ENCODE measurements around the gene AGMO. TPM values are rescaled to one million over a fixed set of nuclear protein-coding genes. Genes with fewer than 3 reads are reported as not detected.

Gene AGMO
- polyA plus RNA-seq, 1 donor (not counting 4 experiments of a cell fraction or from before 2014, with no cell fraction given): not detected

DNA sequence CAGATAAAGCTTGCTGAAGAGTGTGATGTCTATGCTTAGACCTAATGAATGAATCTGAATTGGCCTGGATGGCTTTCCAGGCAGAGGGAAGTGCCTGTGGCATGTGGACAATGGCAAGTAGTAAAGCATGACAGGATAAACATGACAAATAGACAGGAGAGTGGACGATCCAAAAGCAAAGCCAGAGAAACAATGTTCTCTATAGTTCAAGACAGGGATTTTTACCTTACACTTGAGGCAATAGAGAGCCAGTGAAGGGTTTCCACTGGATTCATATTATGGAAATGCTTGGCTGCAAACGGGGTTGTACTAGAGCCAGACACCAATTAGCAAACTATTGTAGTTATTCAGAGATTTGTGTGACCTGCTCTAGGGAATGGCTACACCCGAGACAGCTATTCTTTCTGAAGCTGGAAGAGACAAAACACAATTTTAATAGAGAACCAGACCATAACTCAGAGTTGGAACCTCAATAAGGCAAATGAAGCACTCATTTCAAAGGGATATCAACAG is 2.3 kb downstream of the AGMO start:
- dilution Hi-C loops (cut with MboI; ENCODE audit: extremely low pct_ligation_motif_present, low sequenced_read_pairs): no loop called here
- H3K4me2 ChIP-seq (ENCODE audit: control insufficient read depth, extremely low read depth, insufficient read depth, low read depth, low read length): no peak overlapping the region

DNA sequence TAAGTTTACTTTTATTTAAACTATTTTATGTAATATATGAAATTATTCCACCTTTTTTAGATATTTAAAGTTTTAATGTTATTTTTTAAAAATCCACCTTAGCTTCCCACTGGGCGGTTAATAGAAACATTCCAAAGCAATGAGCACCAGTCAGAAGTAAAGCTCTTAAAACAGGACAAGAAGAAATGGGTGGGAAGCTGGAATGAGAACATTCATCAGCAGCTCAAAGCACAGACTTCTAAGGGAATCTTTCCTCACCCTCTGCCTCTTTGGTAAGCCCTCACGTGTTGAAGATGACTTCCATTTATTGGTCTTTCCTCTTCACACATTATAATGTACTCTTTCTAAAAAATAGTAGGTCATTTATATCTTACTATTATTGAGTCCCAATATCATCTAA is 3.1 kb downstream of the AGMO start:
- dilution Hi-C loops (cut with MboI; ENCODE audit: extremely low pct_ligation_motif_present, low sequenced_read_pairs): no loop called here
- H3K4me2 ChIP-seq (ENCODE audit: control insufficient read depth, extremely low read depth, insufficient read depth, low read depth, low read length): no peak overlapping the region

More for the DNA sequence above, 2.3 kb downstream of the AGMO start:
- TF ChIP-seq, protein P1, sequence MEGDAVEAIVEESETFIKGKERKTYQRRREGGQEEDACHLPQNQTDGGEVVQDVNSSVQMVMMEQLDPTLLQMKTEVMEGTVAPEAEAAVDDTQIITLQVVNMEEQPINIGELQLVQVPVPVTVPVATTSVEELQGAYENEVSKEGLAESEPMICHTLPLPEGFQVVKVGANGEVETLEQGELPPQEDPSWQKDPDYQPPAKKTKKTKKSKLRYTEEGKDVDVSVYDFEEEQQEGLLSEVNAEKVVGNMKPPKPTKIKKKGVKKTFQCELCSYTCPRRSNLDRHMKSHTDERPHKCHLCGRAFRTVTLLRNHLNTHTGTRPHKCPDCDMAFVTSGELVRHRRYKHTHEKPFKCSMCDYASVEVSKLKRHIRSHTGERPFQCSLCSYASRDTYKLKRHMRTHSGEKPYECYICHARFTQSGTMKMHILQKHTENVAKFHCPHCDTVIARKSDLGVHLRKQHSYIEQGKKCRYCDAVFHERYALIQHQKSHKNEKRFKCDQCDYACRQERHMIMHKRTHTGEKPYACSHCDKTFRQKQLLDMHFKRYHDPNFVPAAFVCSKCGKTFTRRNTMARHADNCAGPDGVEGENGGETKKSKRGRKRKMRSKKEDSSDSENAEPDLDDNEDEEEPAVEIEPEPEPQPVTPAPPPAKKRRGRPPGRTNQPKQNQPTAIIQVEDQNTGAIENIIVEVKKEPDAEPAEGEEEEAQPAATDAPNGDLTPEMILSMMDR (optimal IDR thresholded peaks at IDR 0.05 in 1 of 3, IDR thresholded peaks at IDR 0.05 in 1 of 3, conservative IDR thresholded peaks at IDR 0.05 in 1 of 3; ENCODE audit: extremely low read depth in 1 of 3, insufficient read depth in 2 of 3, low read length in 3 of 3): no peak
- no peak for TF ChIP-seq EZH2 (IDR thresholded peaks at IDR 0.05; ENCODE audit: low read length)
- Histone ChIP-seq H3K27me3 (ENCODE audit: control insufficient read depth, extremely low read depth, insufficient read depth, low read length) (no peaks in the 10 kb centered on the region), H3K4me1 (ENCODE audit: control insufficient read depth, extremely low read depth, insufficient read depth, low read length) (no peaks in the 10 kb centered on the region), H3K27ac (ENCODE audit: control insufficient read depth, insufficient read depth, low read length) (no peak overlapping the region), H3K9me1 (ENCODE audit: control insufficient read depth, extremely low read depth, insufficient read depth, low read length) (no peaks in the 10 kb centered on the region), H3K79me2 (ENCODE audit: control insufficient read depth, insufficient read depth, low read length) (no peaks in the 10 kb centered on the region), H4K20me1 (ENCODE audit: control insufficient read depth, extremely low read depth, insufficient read depth, low read length) (no peaks in the 10 kb centered on the region), H3K4me3 (ENCODE audit: control insufficient read depth in 2 of 3, extremely low read depth in 1 of 3, insufficient read depth in 2 of 3, low read depth in 1 of 3, low read length in 3 of 3) (no peak overlapping the region), H2AFZ (ENCODE audit: control insufficient read depth, low read length) (no peak overlapping the region), H3K36me3 (ENCODE audit: control insufficient read depth in 2 of 2, extremely low read depth in 1 of 2, insufficient read depth in 2 of 2, low read length in 2 of 2) (no peaks in the 10 kb centered on the region), H3K9ac (ENCODE audit: control insufficient read depth, extremely low read depth, insufficient read depth, low read length) (no peak overlapping the region), H3K9me3 (ENCODE audit: control insufficient read depth, low read depth, low read length) (no peaks in the 10 kb centered on the region)
- FAIRE-seq (no peak), DNase-seq (ENCODE audit: low read depth, low spot score) (no peak)

More for the DNA sequence above, 3.1 kb downstream of the AGMO start:
- Histone ChIP-seq H3K9ac (ENCODE audit: control insufficient read depth, extremely low read depth, insufficient read depth, low read length) (no peak overlapping the region), H2AFZ (ENCODE audit: control insufficient read depth, low read length) (no peak overlapping the region), H3K79me2 (ENCODE audit: control insufficient read depth, insufficient read depth, low read length) (no peaks in the 10 kb centered on the region), H3K4me3 (ENCODE audit: control insufficient read depth in 2 of 3, extremely low read depth in 1 of 3, insufficient read depth in 2 of 3, low read depth in 1 of 3, low read length in 3 of 3) (no peak overlapping the region), H3K27ac (ENCODE audit: control insufficient read depth, insufficient read depth, low read length) (no peak overlapping the region), H3K4me1 (ENCODE audit: control insufficient read depth, extremely low read depth, insufficient read depth, low read length) (no peaks in the 10 kb centered on the region), H3K9me3 (ENCODE audit: control insufficient read depth, low read depth, low read length) (no peaks in the 10 kb centered on the region), H3K36me3 (ENCODE audit: control insufficient read depth in 2 of 2, extremely low read depth in 1 of 2, insufficient read depth in 2 of 2, low read length in 2 of 2) (no peaks in the 10 kb centered on the region), H3K9me1 (ENCODE audit: control insufficient read depth, extremely low read depth, insufficient read depth, low read length) (no peaks in the 10 kb centered on the region), H3K27me3 (ENCODE audit: control insufficient read depth, extremely low read depth, insufficient read depth, low read length) (no peaks in the 10 kb centered on the region), H4K20me1 (ENCODE audit: control insufficient read depth, extremely low read depth, insufficient read depth, low read length) (no peaks in the 10 kb centered on the region)
- no peak for TF ChIP-seq EZH2 (IDR thresholded peaks at IDR 0.05; ENCODE audit: low read length)
- TF ChIP-seq, protein P1 (optimal IDR thresholded peaks at IDR 0.05 in 1 of 3, IDR thresholded peaks at IDR 0.05 in 1 of 3, conservative IDR thresholded peaks at IDR 0.05 in 1 of 3; ENCODE audit: extremely low read depth in 1 of 3, insufficient read depth in 2 of 3, low read length in 3 of 3): no peak
- DNase-seq (ENCODE audit: low read depth, low spot score): no peak
- no peak for FAIRE-seq

All from keratinocyte (primary cell).